HG02973 (cell line): Measurements from ENCODE around the gene CDK17.

Experiments used
- ATAC-seq: cut with Tn5 transposase; IDR thresholded peaks from one replicate; pipeline ENCODE4 v1.9.1; 2021; ENCODE audit warnings: moderate library complexity; ENCODE audit not compliant: unreplicated experiment

Gene CDK17

DNA sequence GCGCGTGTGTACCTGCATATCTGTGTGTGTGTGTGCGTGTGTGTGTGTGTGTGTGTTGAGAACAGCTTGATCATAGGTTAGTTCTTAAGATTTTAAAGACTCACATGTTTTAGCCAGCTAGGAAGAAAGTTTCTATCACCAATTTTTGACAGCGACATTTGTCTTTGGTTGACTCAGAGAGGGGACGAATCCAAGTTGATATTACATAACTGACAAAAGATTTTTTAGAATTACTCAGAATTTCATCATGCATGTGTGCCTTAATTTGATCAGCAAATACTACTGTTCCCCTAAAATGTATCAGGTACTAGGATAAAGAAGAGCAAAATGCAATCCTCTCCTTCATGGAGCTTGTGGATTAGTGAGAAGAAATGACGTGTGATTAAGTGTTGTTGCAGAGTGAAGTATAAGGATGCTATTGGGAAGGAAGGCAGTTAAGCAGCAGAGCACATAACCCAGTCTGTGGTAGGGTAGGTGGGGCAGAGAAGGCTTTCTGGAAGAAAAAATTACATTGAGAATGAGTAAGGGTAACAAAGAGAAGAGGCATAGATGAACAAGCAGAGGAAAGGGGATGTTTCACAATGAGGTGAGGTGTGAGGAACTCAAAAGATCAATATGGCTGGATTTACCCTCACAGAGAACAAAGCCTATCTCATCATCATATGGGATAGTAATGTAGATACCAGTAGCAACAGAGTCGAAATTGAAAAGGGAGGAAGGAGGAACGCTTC lies 128.6 kb downstream of the CDK17 start:
- no peak for ATAC-seq

- ATAC-seq, result no peak
Observed at GRCh38 chr12:96266238-96266637, 134.0 kb downstream of the CDK17 start.

DNA sequence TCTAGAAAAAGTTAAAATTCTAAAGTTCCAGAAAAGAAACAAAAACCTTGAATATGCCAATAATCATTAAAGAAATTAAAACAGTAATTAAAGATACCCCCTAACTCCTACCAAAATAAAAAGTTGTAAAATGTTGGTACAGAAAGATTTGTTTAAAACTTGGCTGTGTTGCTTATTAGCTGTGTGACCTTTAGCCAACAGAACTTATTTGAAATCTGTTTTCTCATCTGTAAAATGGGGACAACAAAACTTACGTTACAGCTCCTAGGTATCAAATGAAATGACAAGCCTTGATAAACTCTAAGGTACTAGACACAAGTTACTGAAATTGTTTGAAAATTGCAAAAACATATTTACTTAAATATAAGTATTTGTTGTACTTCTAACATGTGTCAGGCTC lies 134.4 kb downstream of the CDK17 start:
- no peak for ATAC-seq

- ATAC-seq, result no peak
Observed at GRCh38 chr12:96265400-96265799, 134.8 kb downstream of the CDK17 start.

DNA sequence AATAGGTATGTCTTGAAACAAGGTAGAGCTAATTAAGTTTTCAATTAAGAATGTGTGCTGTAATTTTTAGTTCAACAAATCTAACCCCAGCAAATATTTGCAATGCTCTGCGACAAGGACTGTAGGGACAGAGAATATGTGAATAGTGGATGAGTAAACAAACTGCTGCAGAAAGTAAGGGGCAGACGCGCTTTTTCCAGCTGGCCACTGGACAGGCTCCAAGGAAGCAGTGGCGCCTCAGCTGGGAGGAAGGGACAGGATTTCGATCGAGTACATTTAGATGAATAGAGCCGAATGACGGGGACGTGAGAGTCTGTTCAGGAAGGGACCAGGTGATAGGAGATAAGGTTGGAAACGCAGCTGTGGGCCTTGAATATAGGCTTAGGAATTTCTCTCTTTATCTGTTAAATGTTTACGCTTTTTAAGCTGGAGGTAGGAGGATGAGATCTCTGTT lies 136.8 kb downstream of the CDK17 start:
- no peak for ATAC-seq

- no peak for ATAC-seq
Observed at GRCh38 chr12:96261557-96261956, 138.7 kb downstream of the CDK17 start.

- no peak for ATAC-seq
Observed at GRCh38 chr12:96260644-96261043, 139.6 kb downstream of the CDK17 start.

DNA sequence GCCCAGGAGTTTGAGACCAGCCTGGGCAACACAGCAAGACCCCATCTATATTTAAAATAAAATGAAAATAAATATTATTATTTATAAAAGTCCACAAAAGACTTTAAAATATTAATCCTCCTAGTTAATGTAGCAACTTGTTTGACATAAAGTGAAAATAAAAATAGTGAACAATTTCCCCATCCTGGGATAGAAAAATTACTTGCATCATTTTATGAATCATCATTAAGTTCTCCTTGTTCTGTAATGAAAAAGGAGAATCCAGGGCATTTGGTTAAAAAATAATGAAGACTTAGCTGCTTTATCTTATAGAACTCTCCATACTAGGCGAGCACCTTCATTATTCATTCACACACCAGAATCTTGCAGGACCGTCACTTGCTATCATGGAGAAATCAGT lies 140.0 kb downstream of the CDK17 start:
- ATAC-seq, result no peak

- ATAC-seq, result no peak
Observed at GRCh38 chr12:96258104-96258961, 141.9 kb downstream of the CDK17 start.

GRCh38 chr12:96257550-96258103 lies 142.6 kb downstream of the CDK17 start:
- ATAC-seq, result no peak

GRCh38 chr12:96256672-96257361 lies 143.4 kb downstream of the CDK17 start:
- ATAC-seq, result no peak

- no peak for ATAC-seq
Observed at GRCh38 chr12:96255077-96255476, 145.2 kb downstream of the CDK17 start.

- no peak for ATAC-seq
Observed at GRCh38 chr12:96250119-96250685, 150.0 kb downstream of the CDK17 start.

GRCh38 chr12:96249196-96250118 lies 150.8 kb downstream of the CDK17 start:
- ATAC-seq, result no peak

DNA sequence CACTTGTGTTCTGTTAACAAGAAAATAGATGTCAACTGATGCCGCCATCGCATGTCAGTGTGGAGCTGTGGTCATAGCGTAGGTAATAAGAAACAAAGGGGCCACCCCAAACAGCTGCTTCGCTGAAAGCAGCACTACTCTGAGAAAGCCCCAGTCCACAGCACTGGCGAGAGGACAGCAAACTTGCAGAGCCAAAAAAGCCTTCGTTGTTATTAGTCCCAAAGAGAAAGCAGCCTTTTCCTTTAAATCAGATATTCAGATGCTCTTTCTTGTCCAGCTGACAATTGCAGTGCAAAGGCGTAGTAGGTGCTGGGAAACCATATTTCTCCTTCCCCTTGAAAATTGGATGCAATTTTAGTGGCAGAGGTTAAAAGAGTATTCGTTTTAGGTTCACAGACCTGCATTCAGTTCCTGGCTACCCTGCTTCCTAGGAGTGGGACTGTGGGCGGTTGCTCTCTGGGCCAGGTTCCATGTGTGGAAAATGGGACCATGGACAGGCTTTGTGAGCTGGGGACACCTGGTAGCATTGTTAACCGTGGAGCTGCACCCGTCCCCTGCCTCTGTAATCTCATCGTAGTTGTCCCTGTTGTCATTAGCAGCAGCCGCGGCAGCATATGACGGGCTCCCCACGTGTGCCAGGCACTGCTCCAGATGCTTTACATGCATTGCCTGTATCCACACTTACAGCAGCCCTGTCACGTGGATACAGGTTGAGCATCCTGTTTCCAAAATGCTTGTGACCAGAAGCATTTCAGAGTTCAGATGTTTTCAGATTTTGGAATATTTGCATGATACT lies 151.9 kb downstream of the CDK17 start:
- ATAC-seq, result no peak

DNA sequence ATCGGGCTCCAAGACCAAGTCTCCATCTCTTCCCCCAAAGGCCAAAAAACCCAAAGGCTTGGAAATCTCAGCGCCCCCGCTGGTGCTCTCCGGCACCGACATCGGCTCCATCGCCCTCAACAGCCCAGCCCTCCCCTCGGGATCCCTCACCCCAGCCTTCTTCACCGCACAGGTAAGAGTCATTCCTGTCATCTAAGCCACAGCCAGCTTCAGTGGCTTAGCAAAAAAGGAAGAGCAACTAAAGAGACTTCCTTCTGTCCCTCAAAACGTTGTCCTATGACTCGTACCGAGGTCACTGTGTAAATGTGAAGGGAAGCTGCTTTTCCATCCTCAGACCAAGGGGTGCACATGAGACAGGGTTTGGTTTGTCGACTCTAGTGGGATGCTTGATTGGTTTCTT lies 152.7 kb downstream of the CDK17 start:
- no peak for ATAC-seq

DNA sequence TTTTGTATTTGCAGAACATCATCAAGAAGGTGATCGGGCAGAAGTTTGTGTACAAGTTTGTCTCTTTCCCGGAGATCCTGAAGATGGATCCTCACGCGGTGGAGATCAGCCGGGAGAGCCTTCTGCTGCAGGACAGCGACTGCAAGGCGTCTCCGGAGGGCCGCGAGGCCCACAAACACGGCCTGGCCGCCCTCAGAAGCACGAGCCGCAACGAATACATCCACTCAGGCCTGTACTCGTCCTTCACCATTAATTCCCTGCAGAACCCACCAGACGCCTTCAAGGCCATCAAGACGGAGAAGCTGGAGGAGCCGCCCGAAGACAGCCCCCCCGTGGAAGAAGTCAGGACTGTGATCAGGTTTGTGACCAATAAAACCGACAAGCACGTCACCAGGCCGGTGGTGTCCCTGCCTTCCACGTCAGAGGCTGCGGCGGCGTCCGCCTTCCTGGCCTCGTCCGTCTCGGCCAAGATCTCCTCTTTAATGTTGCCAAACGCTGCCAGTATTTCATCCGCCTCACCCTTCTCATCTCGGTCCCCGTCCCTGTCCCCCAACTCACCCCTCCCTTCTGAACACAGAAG lies 153.2 kb downstream of the CDK17 start:
- no peak for ATAC-seq

DNA sequence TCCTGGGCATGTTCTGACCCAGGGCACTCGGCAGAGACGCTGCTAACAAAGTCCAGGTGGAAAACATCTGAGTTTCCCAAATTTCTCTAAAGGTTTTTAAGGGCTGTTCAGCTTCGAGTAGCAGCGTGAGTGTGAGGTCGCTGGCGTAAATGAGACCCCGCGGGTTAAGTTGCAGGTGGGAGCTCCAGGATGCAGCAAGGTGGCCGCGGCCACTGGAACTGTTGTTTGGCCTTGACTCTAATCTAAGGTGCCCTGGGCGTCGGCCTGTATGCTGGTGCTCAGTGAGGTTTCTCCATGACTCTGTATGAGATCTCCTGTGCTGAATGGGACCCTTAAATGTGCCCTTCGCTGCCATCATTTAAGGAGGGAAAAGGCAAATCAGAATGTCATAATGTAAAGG lies 155.4 kb downstream of the CDK17 start:
- no peak for ATAC-seq

- ATAC-seq, result no peak
Observed at GRCh38 chr12:96242597-96242996, 157.6 kb downstream of the CDK17 start.
